SK-N-SH treated with all-trans-retinoic acid at 6 μM for 48 hours (cell line): ENCODE measurements around the gene C20orf204.

Experiments used
- ATAC-seq: fragments of 200-7000 bp; cut with Tn5 transposase; 3 replicates; pipeline ENCODE4 v1.9.1; 2020; ENCODE audit warnings: mild to moderate bottlenecking, moderate library complexity
- ARNTL ChIP-seq: fragments of 450-650 bp; formaldehyde crosslinking; IDR thresholded peaks from 2 replicates; pipeline ENCODE4 v1.5.0; 2020; ENCODE audit warnings: low read depth, mild to moderate bottlenecking, moderate library complexity, borderline replicate concordance
- BACH2 ChIP-seq: fragments of 250-450 bp; sonication (Bioruptor Pico); IDR thresholded peaks from 2 replicates; pipeline ENCODE4 v1.9.0; 2021; ENCODE audit warnings: mild to moderate bottlenecking, borderline replicate concordance
- CSDC2 ChIP-seq: fragments of 250-450 bp; sonication (Bioruptor Pico); IDR thresholded peaks from 2 replicates; pipeline ENCODE4 v1.5.0; 2020; ENCODE audit warnings: mild to moderate bottlenecking, moderate library complexity
- ESRRG ChIP-seq: fragments of 250-450 bp; sonication (Bioruptor Pico); IDR thresholded peaks from 2 replicates; pipeline ENCODE4 v1.6.1; 2021; ENCODE audit warnings: mild to moderate bottlenecking
- GLIS3 ChIP-seq: fragments of 250-450 bp; sonication (Bioruptor Pico); IDR thresholded peaks from 2 replicates; pipeline ENCODE4 v1.5.0; 2020; ENCODE audit warnings: mild to moderate bottlenecking, moderate library complexity
- ISL1 ChIP-seq: fragments of 250-450 bp; sonication (Bioruptor Pico); IDR thresholded peaks from 2 replicates; pipeline ENCODE4 v2.1.2; 2022; ENCODE audit warnings: mild to moderate bottlenecking, moderate library complexity
- OSR1 ChIP-seq: fragments of 250-450 bp; sonication (Bioruptor Pico); IDR thresholded peaks from 2 replicates; pipeline ENCODE4 v1.8.0; 2022; ENCODE audit warnings: moderate library complexity, mild to moderate bottlenecking, inconsistent platforms
- PPARA ChIP-seq: fragments of 250-450 bp; sonication (Bioruptor Pico); IDR thresholded peaks from 2 replicates; pipeline ENCODE4 v1.5.0; 2020; ENCODE audit warnings: mild to moderate bottlenecking, borderline replicate concordance
- RARB ChIP-seq: fragments of 250-450 bp; sonication (Bioruptor Pico); IDR thresholded peaks from 2 replicates; pipeline ENCODE4 v1.8.0; 2021; ENCODE audit warnings: mild to moderate bottlenecking, moderate library complexity
- SNAI2 ChIP-seq: fragments of 250-450 bp; sonication (Bioruptor Pico); IDR thresholded peaks from 2 replicates; pipeline ENCODE4 v1.5.0; 2020; ENCODE audit warnings: mild to moderate bottlenecking, moderate library complexity
- TCF4 ChIP-seq: fragments of 250-450 bp; sonication (Bioruptor Pico); IDR thresholded peaks from 2 replicates; pipeline ENCODE4 v1.8.0; 2021; ENCODE audit warnings: mild to moderate bottlenecking, moderate library complexity, borderline replicate concordance
- TOX ChIP-seq: fragments of 250-450 bp; sonication (Bioruptor Pico); IDR thresholded peaks from 2 replicates; pipeline ENCODE4 v1.8.0; 2021; ENCODE audit warnings: mild to moderate bottlenecking, moderate library complexity, borderline replicate concordance
- ZC3H10 ChIP-seq: fragments of 250-450 bp; sonication (Bioruptor Pico); IDR thresholded peaks from 2 replicates; pipeline ENCODE4 v1.5.1; 2021; ENCODE audit warnings: mild to moderate bottlenecking, moderate library complexity
- ZFP3 ChIP-seq: fragments of 250-450 bp; sonication (Bioruptor Pico); IDR thresholded peaks from 2 replicates; pipeline ENCODE4 v1.5.0; 2020; ENCODE audit warnings: mild to moderate bottlenecking, moderate library complexity
- ZFP30 ChIP-seq: fragments of 450-650 bp; formaldehyde crosslinking; IDR thresholded peaks from 2 replicates; pipeline ENCODE4 v1.5.0; 2022; ENCODE audit warnings: mild to moderate bottlenecking, moderate library complexity
- ZNF565 ChIP-seq: fragments of 450-650 bp; formaldehyde crosslinking; conservative IDR thresholded peaks from 2 replicates; pipeline ENCODE4 v1.5.0; 2020; ENCODE audit warnings: low read depth, mild to moderate bottlenecking, moderate library complexity
- ZNF70 ChIP-seq: fragments of 450-650 bp; formaldehyde crosslinking; IDR thresholded peaks from 2 replicates; pipeline ENCODE4 v1.5.0; 2020; ENCODE audit warnings: mild to moderate bottlenecking, moderate library complexity
- ZNF8 ChIP-seq: fragments of 450-650 bp; formaldehyde crosslinking; IDR thresholded peaks from 2 replicates; pipeline ENCODE4 v1.5.0; 2020; ENCODE audit warnings: mild to moderate bottlenecking, moderate library complexity
- TF ChIP-seq, protein P1 (sequence below): fragments of 250-450 bp; sonication (Bioruptor Pico); IDR thresholded peaks from 2 replicates; pipeline ENCODE4 v1.8.0; 2020; ENCODE audit warnings: mild to moderate bottlenecking, moderate library complexity, borderline replicate concordance
- TF ChIP-seq, protein P2 (sequence below): fragments of 250-450 bp; sonication (Bioruptor Pico); IDR thresholded peaks from 2 replicates; pipeline ENCODE4 v1.5.0; 2020; ENCODE audit warnings: mild to moderate bottlenecking, moderate library complexity
- TF ChIP-seq, protein P3 (sequence below): fragments of 250-450 bp; sonication (Bioruptor Pico); IDR thresholded peaks from 2 replicates; pipeline ENCODE4 v1.8.0; 2021; ENCODE audit warnings: low read depth, mild to moderate bottlenecking, moderate library complexity, borderline replicate concordance
- TF ChIP-seq, protein P4 (sequence below): fragments of 250-450 bp; sonication (Bioruptor Pico); IDR thresholded peaks from 2 replicates; pipeline ENCODE4 v1.5.1; 2020; ENCODE audit warnings: low read depth, mild to moderate bottlenecking, moderate library complexity

The C20orf204 gene

DNA sequence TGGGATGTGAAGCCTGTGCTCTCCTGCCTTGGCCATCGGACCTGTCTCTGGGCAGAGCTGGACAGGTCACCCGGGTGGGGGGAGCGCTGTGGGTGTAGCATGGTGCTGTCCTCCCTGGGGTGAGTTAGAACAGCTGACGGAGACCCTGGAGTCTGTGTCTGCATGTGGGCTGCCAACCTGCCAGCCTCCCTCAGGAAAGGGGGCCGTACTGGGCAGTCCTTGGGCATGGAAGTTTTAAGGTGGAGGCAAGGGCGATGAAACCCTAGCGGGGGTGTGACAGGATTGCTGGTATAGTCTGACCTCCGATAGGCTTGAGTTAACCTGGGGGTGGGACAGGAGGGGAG, 11.0 kb downstream of the C20orf204 start:
- no peak for TF ChIP-seq OSR1 (CRISPR knock-in tag)
- no peak for TF ChIP-seq RARB (CRISPR knock-in tag)
- TF ChIP-seq, protein P1, sequence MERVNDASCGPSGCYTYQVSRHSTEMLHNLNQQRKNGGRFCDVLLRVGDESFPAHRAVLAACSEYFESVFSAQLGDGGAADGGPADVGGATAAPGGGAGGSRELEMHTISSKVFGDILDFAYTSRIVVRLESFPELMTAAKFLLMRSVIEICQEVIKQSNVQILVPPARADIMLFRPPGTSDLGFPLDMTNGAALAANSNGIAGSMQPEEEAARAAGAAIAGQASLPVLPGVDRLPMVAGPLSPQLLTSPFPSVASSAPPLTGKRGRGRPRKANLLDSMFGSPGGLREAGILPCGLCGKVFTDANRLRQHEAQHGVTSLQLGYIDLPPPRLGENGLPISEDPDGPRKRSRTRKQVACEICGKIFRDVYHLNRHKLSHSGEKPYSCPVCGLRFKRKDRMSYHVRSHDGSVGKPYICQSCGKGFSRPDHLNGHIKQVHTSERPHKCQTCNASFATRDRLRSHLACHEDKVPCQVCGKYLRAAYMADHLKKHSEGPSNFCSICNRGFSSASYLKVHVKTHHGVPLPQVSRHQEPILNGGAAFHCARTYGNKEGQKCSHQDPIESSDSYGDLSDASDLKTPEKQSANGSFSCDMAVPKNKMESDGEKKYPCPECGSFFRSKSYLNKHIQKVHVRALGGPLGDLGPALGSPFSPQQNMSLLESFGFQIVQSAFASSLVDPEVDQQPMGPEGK: no peak
- TF ChIP-seq, protein P2, sequence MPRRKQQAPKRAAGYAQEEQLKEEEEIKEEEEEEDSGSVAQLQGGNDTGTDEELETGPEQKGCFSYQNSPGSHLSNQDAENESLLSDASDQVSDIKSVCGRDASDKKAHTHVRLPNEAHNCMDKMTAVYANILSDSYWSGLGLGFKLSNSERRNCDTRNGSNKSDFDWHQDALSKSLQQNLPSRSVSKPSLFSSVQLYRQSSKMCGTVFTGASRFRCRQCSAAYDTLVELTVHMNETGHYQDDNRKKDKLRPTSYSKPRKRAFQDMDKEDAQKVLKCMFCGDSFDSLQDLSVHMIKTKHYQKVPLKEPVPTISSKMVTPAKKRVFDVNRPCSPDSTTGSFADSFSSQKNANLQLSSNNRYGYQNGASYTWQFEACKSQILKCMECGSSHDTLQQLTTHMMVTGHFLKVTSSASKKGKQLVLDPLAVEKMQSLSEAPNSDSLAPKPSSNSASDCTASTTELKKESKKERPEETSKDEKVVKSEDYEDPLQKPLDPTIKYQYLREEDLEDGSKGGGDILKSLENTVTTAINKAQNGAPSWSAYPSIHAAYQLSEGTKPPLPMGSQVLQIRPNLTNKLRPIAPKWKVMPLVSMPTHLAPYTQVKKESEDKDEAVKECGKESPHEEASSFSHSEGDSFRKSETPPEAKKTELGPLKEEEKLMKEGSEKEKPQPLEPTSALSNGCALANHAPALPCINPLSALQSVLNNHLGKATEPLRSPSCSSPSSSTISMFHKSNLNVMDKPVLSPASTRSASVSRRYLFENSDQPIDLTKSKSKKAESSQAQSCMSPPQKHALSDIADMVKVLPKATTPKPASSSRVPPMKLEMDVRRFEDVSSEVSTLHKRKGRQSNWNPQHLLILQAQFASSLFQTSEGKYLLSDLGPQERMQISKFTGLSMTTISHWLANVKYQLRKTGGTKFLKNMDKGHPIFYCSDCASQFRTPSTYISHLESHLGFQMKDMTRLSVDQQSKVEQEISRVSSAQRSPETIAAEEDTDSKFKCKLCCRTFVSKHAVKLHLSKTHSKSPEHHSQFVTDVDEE (CRISPR knock-in tag): no peak
- TF ChIP-seq GLIS3 (CRISPR knock-in tag): no peak
- TF ChIP-seq ARNTL: no peak
- TF ChIP-seq, protein P3, sequence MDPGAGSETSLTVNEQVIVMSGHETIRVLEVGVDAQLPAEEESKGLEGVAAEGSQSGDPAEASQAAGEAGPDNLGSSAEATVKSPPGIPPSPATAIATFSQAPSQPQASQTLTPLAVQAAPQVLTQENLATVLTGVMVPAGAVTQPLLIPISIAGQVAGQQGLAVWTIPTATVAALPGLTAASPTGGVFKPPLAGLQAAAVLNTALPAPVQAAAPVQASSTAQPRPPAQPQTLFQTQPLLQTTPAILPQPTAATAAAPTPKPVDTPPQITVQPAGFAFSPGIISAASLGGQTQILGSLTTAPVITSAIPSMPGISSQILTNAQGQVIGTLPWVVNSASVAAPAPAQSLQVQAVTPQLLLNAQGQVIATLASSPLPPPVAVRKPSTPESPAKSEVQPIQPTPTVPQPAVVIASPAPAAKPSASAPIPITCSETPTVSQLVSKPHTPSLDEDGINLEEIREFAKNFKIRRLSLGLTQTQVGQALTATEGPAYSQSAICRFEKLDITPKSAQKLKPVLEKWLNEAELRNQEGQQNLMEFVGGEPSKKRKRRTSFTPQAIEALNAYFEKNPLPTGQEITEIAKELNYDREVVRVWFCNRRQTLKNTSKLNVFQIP: no peak
- TF ChIP-seq ZNF70 (CRISPR knock-in tag): no peak
- TF ChIP-seq ZFP30 (CRISPR knock-in tag): no peak
- TF ChIP-seq CSDC2 (CRISPR knock-in tag): no peak
- TF ChIP-seq SNAI2 (CRISPR knock-in tag): no peak
- TF ChIP-seq TCF4 (CRISPR knock-in tag): no peak
- TF ChIP-seq ESRRG: no peak
- no peak for TF ChIP-seq ZFP3 (CRISPR knock-in tag)
- TF ChIP-seq PPARA (CRISPR knock-in tag): no peak
- no peak for TF ChIP-seq BACH2 (CRISPR knock-in tag)
- TF ChIP-seq ZC3H10 (CRISPR knock-in tag): no peak
- TF ChIP-seq TOX: no peak
- TF ChIP-seq ISL1 (CRISPR knock-in tag): no peak
- no peak for TF ChIP-seq ZNF565 (CRISPR knock-in tag)
- ATAC-seq: no peak

DNA sequence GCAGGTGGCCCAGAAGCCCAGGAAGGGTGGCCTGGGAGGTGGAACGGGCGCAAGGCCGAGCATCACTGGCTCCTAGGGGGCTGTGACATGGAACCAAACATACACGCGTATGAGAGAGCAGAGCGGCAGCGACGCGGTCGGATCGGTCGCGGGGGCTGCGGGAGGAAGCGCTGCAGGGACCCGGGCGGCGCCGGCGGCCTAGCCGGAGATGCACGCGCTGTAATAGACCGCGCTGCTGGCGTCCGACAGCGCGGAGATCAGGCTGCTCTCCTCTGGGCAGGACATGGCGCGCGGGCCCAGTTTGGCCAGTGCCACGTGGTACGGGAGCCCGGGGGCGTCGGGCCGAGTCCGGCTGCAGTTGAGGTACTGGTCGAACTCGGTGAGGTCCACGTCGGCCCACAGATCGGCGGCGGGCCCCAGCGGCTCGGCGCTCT, 12.0 kb downstream of the C20orf204 start:
- TF ChIP-seq SNAI2 (CRISPR knock-in tag): no peak
- TF ChIP-seq PPARA (CRISPR knock-in tag): no peak
- TF ChIP-seq ZNF8: no peak
- no peak for TF ChIP-seq ZNF565 (CRISPR knock-in tag)
- TF ChIP-seq TOX: no peak
- no peak for TF ChIP-seq ZC3H10 (CRISPR knock-in tag)
- TF ChIP-seq ZNF70 (CRISPR knock-in tag): no peak
- ATAC-seq: no peak

DNA sequence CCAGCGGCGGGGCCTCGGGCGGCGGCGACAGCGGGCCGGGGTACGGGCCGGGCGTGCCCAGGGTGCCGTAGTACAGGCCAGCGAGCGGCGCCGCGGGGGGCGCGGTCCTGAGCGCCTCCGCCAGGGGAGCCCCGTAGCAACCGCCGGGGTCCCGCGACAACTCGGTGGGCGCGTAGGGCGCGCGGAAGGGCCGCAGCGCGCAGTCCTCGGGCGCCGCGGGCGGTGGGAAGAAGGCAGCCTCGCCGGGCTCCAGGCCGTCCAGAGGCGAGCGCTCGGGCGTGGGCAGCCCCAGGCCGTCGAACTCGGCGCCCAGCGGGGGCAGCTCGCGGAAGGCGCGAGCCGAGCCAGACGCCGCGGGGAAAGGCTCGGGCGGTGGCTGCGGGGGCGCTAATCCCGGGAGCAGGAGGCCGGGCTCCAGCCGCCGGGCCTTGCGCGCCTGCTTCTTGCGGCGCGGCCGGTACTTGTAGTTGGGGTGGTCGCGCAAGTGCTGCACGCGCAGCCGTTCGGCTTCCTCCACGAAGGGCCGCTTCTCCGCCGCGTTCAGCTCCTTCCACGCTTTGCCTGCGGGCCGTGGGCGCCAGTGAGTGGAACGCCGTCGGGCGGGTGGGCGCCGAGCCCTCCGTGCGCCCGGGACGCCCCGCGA, 12.5 kb downstream of the C20orf204 start:
- TF ChIP-seq ESRRG: no peak
- no peak for ATAC-seq

DNA sequence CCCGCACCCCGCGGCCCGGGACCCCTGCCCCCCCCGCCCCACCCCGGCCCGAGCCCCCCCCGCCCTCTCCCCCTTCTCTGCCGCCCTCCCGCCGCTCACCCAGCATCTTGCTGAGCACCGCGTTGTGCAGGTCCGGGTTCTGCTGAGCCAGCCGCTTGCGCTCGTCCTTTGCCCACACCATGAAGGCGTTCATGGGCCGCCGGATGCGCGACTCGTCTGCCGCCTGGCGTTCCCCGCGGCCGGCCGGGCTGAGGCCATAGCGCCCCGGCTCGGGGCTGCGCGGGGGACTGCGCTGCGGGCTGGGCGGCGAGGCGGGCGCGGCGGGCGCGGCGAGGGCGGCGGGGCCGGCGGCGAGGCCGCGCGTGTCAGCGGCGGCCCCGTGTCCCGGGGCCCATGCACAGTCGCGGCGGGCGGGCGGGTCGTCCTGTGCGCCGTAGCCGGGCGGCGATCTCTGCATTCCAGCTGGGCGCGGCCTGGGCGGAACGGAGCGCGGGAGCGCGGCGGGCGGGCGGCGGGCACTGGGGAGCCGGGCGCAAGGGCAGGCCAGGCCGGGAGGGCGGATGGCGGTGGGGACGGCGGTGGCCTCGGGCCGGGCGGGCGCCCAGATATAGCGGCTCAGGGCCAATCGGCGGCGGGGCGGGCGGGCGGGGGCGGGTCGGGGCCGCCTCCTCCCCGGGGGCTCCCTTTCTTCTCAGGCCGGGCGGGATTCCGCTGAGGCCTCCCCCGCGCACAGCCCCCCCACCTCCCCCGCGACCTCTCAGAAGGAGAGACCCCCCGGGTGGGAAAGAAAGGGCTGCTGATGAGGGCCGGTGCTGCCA, 13.3 kb downstream of the C20orf204 start, which contains the start of gene SOX18:
Gene SOX18, minus strand, starts transcription at position 580 of the 818 bp plus-strand sequence. Its CDS starts 123 bp downstream, at position 457.
- no peak for ATAC-seq
- TF ChIP-seq, protein P3: no peak
- TF ChIP-seq TOX: no peak
- no peak for TF ChIP-seq ISL1 (CRISPR knock-in tag)
- TF ChIP-seq SNAI2 (CRISPR knock-in tag): no peak
- no peak for TF ChIP-seq CSDC2 (CRISPR knock-in tag)
- TF ChIP-seq ARNTL: no peak
- TF ChIP-seq, protein P2 (CRISPR knock-in tag): no peak
- no peak for TF ChIP-seq BACH2 (CRISPR knock-in tag)
- TF ChIP-seq ZNF8: no peak
- no peak for TF ChIP-seq ZNF70 (CRISPR knock-in tag)
- TF ChIP-seq, protein P4, sequence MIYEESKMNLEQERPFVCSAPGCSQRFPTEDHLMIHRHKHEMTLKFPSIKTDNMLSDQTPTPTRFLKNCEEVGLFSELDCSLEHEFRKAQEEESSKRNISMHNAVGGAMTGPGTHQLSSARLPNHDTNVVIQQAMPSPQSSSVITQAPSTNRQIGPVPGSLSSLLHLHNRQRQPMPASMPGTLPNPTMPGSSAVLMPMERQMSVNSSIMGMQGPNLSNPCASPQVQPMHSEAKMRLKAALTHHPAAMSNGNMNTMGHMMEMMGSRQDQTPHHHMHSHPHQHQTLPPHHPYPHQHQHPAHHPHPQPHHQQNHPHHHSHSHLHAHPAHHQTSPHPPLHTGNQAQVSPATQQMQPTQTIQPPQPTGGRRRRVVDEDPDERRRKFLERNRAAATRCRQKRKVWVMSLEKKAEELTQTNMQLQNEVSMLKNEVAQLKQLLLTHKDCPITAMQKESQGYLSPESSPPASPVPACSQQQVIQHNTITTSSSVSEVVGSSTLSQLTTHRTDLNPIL: no peak
- no peak for TF ChIP-seq RARB (CRISPR knock-in tag)
- no peak for TF ChIP-seq PPARA (CRISPR knock-in tag)
- TF ChIP-seq GLIS3 (CRISPR knock-in tag): no peak
- no peak for TF ChIP-seq ZC3H10 (CRISPR knock-in tag)
